ENCODE data around the gene TREX2.
A peak's percentile ranks its signal among the peaks of the same experiment; 100 is the strongest.

Gene TREX2

GRCh38 chrX:153416781-153417450 is 28.9 kb downstream of the TREX2 start:
- DNase-seq, result no peak
- Histone ChIP-seq H3K36me3 (ENCODE audit: control insufficient read depth in 1 of 2, insufficient read depth in 2 of 2, low read length in 2 of 2) (no peaks in the 10 kb centered on the region), H3K79me2 (ENCODE audit: control insufficient read depth, insufficient read depth, low read length, poor library complexity) (no peaks in the 10 kb centered on the region), H3K27me3 (ENCODE audit: insufficient read depth, low read length) (no peaks in the 10 kb centered on the region), H2AFZ (ENCODE audit: insufficient read depth, low read length, poor library complexity) (no peak overlapping the region), H3K9me3 (ENCODE audit: insufficient read depth, low read depth, low read length) (no peaks in the 10 kb centered on the region), H3K4me2 (ENCODE audit: low read length) (no peak overlapping the region), H4K8ac (ENCODE audit: low read depth, low read length) (no peak overlapping the region), H2BK120ac (ENCODE audit: insufficient read depth, low read length, poor library complexity) (no peak overlapping the region), H3K27ac (ENCODE audit: low read depth, low read length) (no peak overlapping the region), H2BK12ac (ENCODE audit: low read length) (no peak overlapping the region), H3K79me1 (ENCODE audit: low read length) (no peaks in the 10 kb centered on the region), H2AK5ac (ENCODE audit: low read length) (no peak overlapping the region), H4K12ac (ENCODE audit: low read depth, low read length) (peak overlapping the region; percentile 30), H3K14ac (ENCODE audit: low read length) (no peak overlapping the region), H3K4me1 (ENCODE audit: control insufficient read depth in 1 of 2, insufficient read depth in 2 of 2, low read length in 2 of 2) (peaks cover under 1 to 3% of the 10 kb centered on the region in 2 experiments), H3K4ac (ENCODE audit: low read depth, low read length) (no peak overlapping the region), H2BK5ac (ENCODE audit: low read depth, low read length, poor library complexity) (no peak overlapping the region), H3K18ac (ENCODE audit: low read length) (no peak overlapping the region), H3K4me3 (ENCODE audit: low read depth, low read length) (no peak overlapping the region), H3K9ac (ENCODE audit: low read length) (no peak overlapping the region), H3K23ac (ENCODE audit: low read length) (no peak overlapping the region), H4K91ac (ENCODE audit: low read depth, low read length) (no peak overlapping the region)
- no CpG with 5 or more reads among the region's 12 CpGs for WGBS (ENCODE audit: extremely low coverage, insufficient coverage, insufficient read length)

GRCh38 chrX:153414856-153415510 is 30.9 kb downstream of the TREX2 start:
- Histone ChIP-seq H3K18ac (ENCODE audit: low read length) (no peak overlapping the region), H3K4ac (ENCODE audit: low read depth, low read length) (no peak overlapping the region), H4K8ac (ENCODE audit: low read depth, low read length) (no peak overlapping the region), H4K91ac (ENCODE audit: low read depth, low read length) (no peak overlapping the region), H3K36me3 (ENCODE audit: control insufficient read depth in 1 of 2, insufficient read depth in 2 of 2, low read length in 2 of 2) (no peaks in the 10 kb centered on the region), H3K79me2 (ENCODE audit: control insufficient read depth, insufficient read depth, low read length, poor library complexity) (no peaks in the 10 kb centered on the region), H3K14ac (ENCODE audit: low read length) (no peak overlapping the region), H2BK120ac (ENCODE audit: insufficient read depth, low read length, poor library complexity) (no peak overlapping the region), H4K12ac (ENCODE audit: low read depth, low read length) (no peak overlapping the region), H3K23ac (ENCODE audit: low read length) (no peak overlapping the region), H3K9me3 (ENCODE audit: insufficient read depth, low read depth, low read length) (no peaks in the 10 kb centered on the region), H2AFZ (ENCODE audit: insufficient read depth, low read length, poor library complexity) (no peak overlapping the region), H3K27ac (ENCODE audit: low read depth, low read length) (no peak overlapping the region), H2BK12ac (ENCODE audit: low read length) (no peak overlapping the region), H3K4me3 (ENCODE audit: low read depth, low read length) (no peak overlapping the region), H3K9ac (ENCODE audit: low read length) (no peak overlapping the region), H3K4me2 (ENCODE audit: low read length) (no peak overlapping the region), H3K27me3 (ENCODE audit: insufficient read depth, low read length) (no peaks in the 10 kb centered on the region), H3K4me1 (ENCODE audit: control insufficient read depth in 1 of 2, insufficient read depth in 2 of 2, low read length in 2 of 2) (peaks cover 7 to 10% of the 10 kb centered on the region in 2 experiments), H2BK5ac (ENCODE audit: low read depth, low read length, poor library complexity) (no peak overlapping the region), H2AK5ac (ENCODE audit: low read length) (no peak overlapping the region), H3K79me1 (ENCODE audit: low read length) (peaks cover 1% of the 10 kb centered on the region)
- WGBS (ENCODE audit: extremely low coverage, insufficient coverage, insufficient read length), result no CpG with 5 or more reads among the region's 9 CpGs
- peak in 1 of 2 donors; percentile 45 for DNase-seq

GRCh38 chrX:153413731-153414130 is 32.1 kb downstream of the TREX2 start:
- H4K8ac ChIP-seq (ENCODE audit: low read depth, low read length), result no peak overlapping the region
- no peaks in the 10 kb centered on the region for H3K27me3 ChIP-seq (ENCODE audit: insufficient read depth, low read length)
- no peak overlapping the region for H3K18ac ChIP-seq (ENCODE audit: low read length)
- DNase-seq, result no peak
- peaks cover 1% of the 10 kb centered on the region for H3K79me1 ChIP-seq (ENCODE audit: low read length)
- H2AFZ ChIP-seq (ENCODE audit: insufficient read depth, low read length, poor library complexity), result no peak overlapping the region
- H2BK12ac ChIP-seq (ENCODE audit: low read length), result no peak overlapping the region
- no peak overlapping the region for H3K23ac ChIP-seq (ENCODE audit: low read length)
- no peak overlapping the region for H3K4me3 ChIP-seq (ENCODE audit: low read depth, low read length)
- H2BK5ac ChIP-seq (ENCODE audit: low read depth, low read length, poor library complexity), result no peak overlapping the region
- H2AK5ac ChIP-seq (ENCODE audit: low read length), result no peak overlapping the region
- H3K27ac ChIP-seq (ENCODE audit: low read depth, low read length), result no peak overlapping the region
- H3K4me1 ChIP-seq (ENCODE audit: control insufficient read depth in 1 of 2, insufficient read depth in 2 of 2, low read length in 2 of 2), result peaks cover 10 to 11% of the 10 kb centered on the region in 2 experiments
- H3K4ac ChIP-seq (ENCODE audit: low read depth, low read length), result no peak overlapping the region
- H4K12ac ChIP-seq (ENCODE audit: low read depth, low read length), result no peak overlapping the region
- H2BK120ac ChIP-seq (ENCODE audit: insufficient read depth, low read length, poor library complexity), result no peak overlapping the region
- H3K4me2 ChIP-seq (ENCODE audit: low read length), result no peak overlapping the region
- no peak overlapping the region for H3K14ac ChIP-seq (ENCODE audit: low read length)
- H4K91ac ChIP-seq (ENCODE audit: low read depth, low read length), result no peak overlapping the region
- no peaks in the 10 kb centered on the region for H3K79me2 ChIP-seq (ENCODE audit: control insufficient read depth, insufficient read depth, low read length, poor library complexity)
- H3K36me3 ChIP-seq (ENCODE audit: control insufficient read depth in 1 of 2, insufficient read depth in 2 of 2, low read length in 2 of 2), result no peaks in the 10 kb centered on the region
- H3K9me3 ChIP-seq (ENCODE audit: insufficient read depth, low read depth, low read length), result no peaks in the 10 kb centered on the region
- no peak overlapping the region for H3K9ac ChIP-seq (ENCODE audit: low read length)
- WGBS (ENCODE audit: extremely low coverage, insufficient coverage, insufficient read length), result no CpG with 5 or more reads among the region's 11 CpGs

- no peak for DNase-seq
- no peak overlapping the region for H2BK120ac ChIP-seq (ENCODE audit: insufficient read depth, low read length, poor library complexity)
- no peak overlapping the region for H3K9ac ChIP-seq (ENCODE audit: low read length)
- WGBS (ENCODE audit: extremely low coverage, insufficient coverage, insufficient read length), result no CpG with 5 or more reads among the region's 23 CpGs
- H3K9me3 ChIP-seq (ENCODE audit: insufficient read depth, low read depth, low read length), result no peaks in the 10 kb centered on the region
- peaks cover 13 to 17% of the 10 kb centered on the region in 2 experiments for H3K4me1 ChIP-seq (ENCODE audit: control insufficient read depth in 1 of 2, insufficient read depth in 2 of 2, low read length in 2 of 2)
- no peak overlapping the region for H3K4ac ChIP-seq (ENCODE audit: low read depth, low read length)
- peaks cover 1% of the 10 kb centered on the region for H3K79me1 ChIP-seq (ENCODE audit: low read length)
- H3K14ac ChIP-seq (ENCODE audit: low read length), result no peak overlapping the region
- no peak overlapping the region for H2BK5ac ChIP-seq (ENCODE audit: low read depth, low read length, poor library complexity)
- no peak overlapping the region for H3K18ac ChIP-seq (ENCODE audit: low read length)
- H3K27ac ChIP-seq (ENCODE audit: low read depth, low read length), result no peak overlapping the region
- H2AK5ac ChIP-seq (ENCODE audit: low read length), result no peak overlapping the region
- H3K36me3 ChIP-seq (ENCODE audit: control insufficient read depth in 1 of 2, insufficient read depth in 2 of 2, low read length in 2 of 2), result no peaks in the 10 kb centered on the region
- H4K12ac ChIP-seq (ENCODE audit: low read depth, low read length), result no peak overlapping the region
- no peak overlapping the region for H4K91ac ChIP-seq (ENCODE audit: low read depth, low read length)
- no peaks in the 10 kb centered on the region for H3K79me2 ChIP-seq (ENCODE audit: control insufficient read depth, insufficient read depth, low read length, poor library complexity)
- no peak overlapping the region for H2BK12ac ChIP-seq (ENCODE audit: low read length)
- H4K8ac ChIP-seq (ENCODE audit: low read depth, low read length), result no peak overlapping the region
- no peak overlapping the region for H3K4me3 ChIP-seq (ENCODE audit: low read depth, low read length)
- H3K4me2 ChIP-seq (ENCODE audit: low read length), result no peak overlapping the region
- no peaks in the 10 kb centered on the region for H3K27me3 ChIP-seq (ENCODE audit: insufficient read depth, low read length)
- H2AFZ ChIP-seq (ENCODE audit: insufficient read depth, low read length, poor library complexity), result no peak overlapping the region
- H3K23ac ChIP-seq (ENCODE audit: low read length), result no peak overlapping the region
These were observed 32.8 kb downstream of the TREX2 start for GRCh38 chrX:153412746-153413720.

Measured in trophoblast cell (in vitro differentiated cells and primary cell).